GM21529 (cell line): ENCODE results near the gene TTYH3.

Experiments
- ATAC-seq: cut with Tn5 transposase; IDR thresholded peaks from one replicate; pipeline ENCODE4 v1.9.1; 2021; ENCODE audit not compliant: unreplicated experiment

Gene TTYH3

GRCh38 chr7:2614631-2615330 is 17.0 kb upstream of the TTYH3 start:
- ATAC-seq: no peak

GRCh38 chr7:2616387-2617324 is 15.1 kb upstream of the TTYH3 start:
- ATAC-seq: no peak

- no peak for ATAC-seq
Observed at GRCh38 chr7:2617325-2617905, 14.4 kb upstream of the TTYH3 start.

GRCh38 chr7:2619116-2619515 is 12.7 kb upstream of the TTYH3 start:
- no peak for ATAC-seq

- no peak for ATAC-seq
Observed at GRCh38 chr7:2621061-2621828, 10.5 kb upstream of the TTYH3 start.

- ATAC-seq: no peak
Observed at GRCh38 chr7:2621948-2622640, 9.7 kb upstream of the TTYH3 start.

- ATAC-seq: no peak
Observed at GRCh38 chr7:2622869-2623697, 8.7 kb upstream of the TTYH3 start.

GRCh38 chr7:2623698-2624014 is 8.1 kb upstream of the TTYH3 start:
- ATAC-seq: no peak

GRCh38 chr7:2624293-2624886 is 7.4 kb upstream of the TTYH3 start:
- no peak for ATAC-seq

GRCh38 chr7:2626498-2627117 is 5.2 kb upstream of the TTYH3 start:
- ATAC-seq: no peak

GRCh38 chr7:2627258-2628129 is 4.3 kb upstream of the TTYH3 start:
- no peak for ATAC-seq

GRCh38 chr7:2628130-2628482 is 3.7 kb upstream of the TTYH3 start:
- no peak for ATAC-seq

GRCh38 chr7:2628891-2629290 is 2.9 kb upstream of the TTYH3 start:
- ATAC-seq: no peak

GRCh38 chr7:2629746-2630681 is 1.8 kb upstream of the TTYH3 start:
- ATAC-seq: no peak

- no peak for ATAC-seq
Observed at GRCh38 chr7:2632733-2633537, 1.1 kb downstream of the TTYH3 start.
